Mesothelial cell of epicardium (in vitro differentiated cells): ENCODE data around the gene HNRNPK. TPM values are rescaled to one million over a fixed set of nuclear protein-coding genes. Genes with fewer than 3 reads are reported as not detected.

Experiments
- DNase-seq, 2 experiments: peaks; one replicate each; pipeline ENCODE4 v3.0.0; 2021; ENCODE audit warnings: low spot score in 2 of 2; ENCODE audit not compliant: unreplicated experiment in 2 of 2
- H3K27ac Mint-ChIP-seq: 2 replicates; pipeline ENCODE4 v1.8.0; 2021; ENCODE audit warnings: mixed read lengths
- H3K27me3 Mint-ChIP-seq: 2 replicates; pipeline ENCODE4 v1.8.0; 2021; ENCODE audit warnings: low read depth, mixed read lengths
- H3K36me3 Mint-ChIP-seq: 2 replicates; pipeline ENCODE4 v1.8.0; 2021; ENCODE audit warnings: mixed read lengths
- H3K4me1 Mint-ChIP-seq: 2 replicates; pipeline ENCODE4 v1.8.0; 2021; ENCODE audit warnings: mixed read lengths
- H3K4me3 Mint-ChIP-seq: 2 replicates; pipeline ENCODE4 v1.8.0; 2021; ENCODE audit warnings: mild to moderate bottlenecking, moderate library complexity, mixed read lengths
- H3K9me3 Mint-ChIP-seq: 2 replicates; pipeline ENCODE4 v1.8.0; 2021; ENCODE audit warnings: mixed read lengths
- total RNA-seq: library from RNA; stranded (reverse); gene quantifications from 3 replicates; pipeline ENCODE4 v1.2.1, GENCODE V29; 2021
- TF ChIP-seq, protein P1 (sequence below): fragments of 200-600 bp; sonication (generic); IDR thresholded peaks from one replicate; pipeline ENCODE4 v1.5.0; 2021; ENCODE audit warnings: antibody characterized with exemption; ENCODE audit not compliant: unreplicated experiment

Gene HNRNPK
- total RNA-seq, 1 donor from 2014 or later, result 672 TPM

DNA sequence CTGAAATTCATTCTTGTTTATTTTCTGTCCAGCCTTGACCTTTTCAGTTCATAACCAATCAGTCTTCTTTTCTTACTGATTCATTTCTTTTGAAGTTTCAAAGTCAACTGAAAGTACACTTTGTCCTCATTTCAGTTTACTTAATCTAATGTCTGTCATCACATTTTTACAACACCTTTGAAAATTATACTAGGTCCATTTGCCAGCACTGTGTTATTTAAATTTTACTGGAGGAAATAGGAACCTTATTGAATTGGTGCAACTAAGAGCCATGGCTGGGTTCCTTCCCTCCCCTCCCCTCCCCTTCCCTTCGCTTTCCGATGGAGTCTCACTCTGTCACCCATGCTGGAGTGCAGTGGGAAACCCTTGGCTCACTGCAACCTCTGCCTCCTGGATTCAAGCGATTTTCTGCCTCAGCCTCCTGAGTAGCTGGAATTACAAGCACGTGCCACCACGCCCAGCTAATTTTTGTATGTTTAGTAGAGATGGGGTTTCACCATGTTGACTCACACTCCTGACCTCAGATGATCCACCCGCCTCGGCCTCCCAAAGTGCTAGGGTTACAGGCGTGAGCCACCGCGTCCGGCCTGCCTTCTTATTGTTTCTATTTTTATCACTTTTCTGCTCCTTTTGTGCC, 6.9 kb upstream of the HNRNPK start:
- Mint-ChIP-seq H3K4me1 (peaks cover 18% of the 10 kb centered on the region), H3K4me3 (no peak overlapping the region), H3K9me3 (peaks cover 5% of the 10 kb centered on the region), H3K27ac (no peak overlapping the region), H3K36me3 (peaks cover 16% of the 10 kb centered on the region), H3K27me3 (no peaks in the 10 kb centered on the region)
- TF ChIP-seq, protein P1, sequence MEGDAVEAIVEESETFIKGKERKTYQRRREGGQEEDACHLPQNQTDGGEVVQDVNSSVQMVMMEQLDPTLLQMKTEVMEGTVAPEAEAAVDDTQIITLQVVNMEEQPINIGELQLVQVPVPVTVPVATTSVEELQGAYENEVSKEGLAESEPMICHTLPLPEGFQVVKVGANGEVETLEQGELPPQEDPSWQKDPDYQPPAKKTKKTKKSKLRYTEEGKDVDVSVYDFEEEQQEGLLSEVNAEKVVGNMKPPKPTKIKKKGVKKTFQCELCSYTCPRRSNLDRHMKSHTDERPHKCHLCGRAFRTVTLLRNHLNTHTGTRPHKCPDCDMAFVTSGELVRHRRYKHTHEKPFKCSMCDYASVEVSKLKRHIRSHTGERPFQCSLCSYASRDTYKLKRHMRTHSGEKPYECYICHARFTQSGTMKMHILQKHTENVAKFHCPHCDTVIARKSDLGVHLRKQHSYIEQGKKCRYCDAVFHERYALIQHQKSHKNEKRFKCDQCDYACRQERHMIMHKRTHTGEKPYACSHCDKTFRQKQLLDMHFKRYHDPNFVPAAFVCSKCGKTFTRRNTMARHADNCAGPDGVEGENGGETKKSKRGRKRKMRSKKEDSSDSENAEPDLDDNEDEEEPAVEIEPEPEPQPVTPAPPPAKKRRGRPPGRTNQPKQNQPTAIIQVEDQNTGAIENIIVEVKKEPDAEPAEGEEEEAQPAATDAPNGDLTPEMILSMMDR, result no peak
- DNase-seq, result no peak

GRCh38 chr9:83986195-83986594, 6.2 kb upstream of the HNRNPK start:
- Mint-ChIP-seq H3K27me3 (no peaks in the 10 kb centered on the region), H3K4me3 (no peak overlapping the region), H3K4me1 (peaks cover 24% of the 10 kb centered on the region), H3K36me3 (peaks cover 16% of the 10 kb centered on the region), H3K27ac (no peak overlapping the region), H3K9me3 (peaks cover 5% of the 10 kb centered on the region)
- no peak for DNase-seq
- TF ChIP-seq, protein P1, result no peak

DNA sequence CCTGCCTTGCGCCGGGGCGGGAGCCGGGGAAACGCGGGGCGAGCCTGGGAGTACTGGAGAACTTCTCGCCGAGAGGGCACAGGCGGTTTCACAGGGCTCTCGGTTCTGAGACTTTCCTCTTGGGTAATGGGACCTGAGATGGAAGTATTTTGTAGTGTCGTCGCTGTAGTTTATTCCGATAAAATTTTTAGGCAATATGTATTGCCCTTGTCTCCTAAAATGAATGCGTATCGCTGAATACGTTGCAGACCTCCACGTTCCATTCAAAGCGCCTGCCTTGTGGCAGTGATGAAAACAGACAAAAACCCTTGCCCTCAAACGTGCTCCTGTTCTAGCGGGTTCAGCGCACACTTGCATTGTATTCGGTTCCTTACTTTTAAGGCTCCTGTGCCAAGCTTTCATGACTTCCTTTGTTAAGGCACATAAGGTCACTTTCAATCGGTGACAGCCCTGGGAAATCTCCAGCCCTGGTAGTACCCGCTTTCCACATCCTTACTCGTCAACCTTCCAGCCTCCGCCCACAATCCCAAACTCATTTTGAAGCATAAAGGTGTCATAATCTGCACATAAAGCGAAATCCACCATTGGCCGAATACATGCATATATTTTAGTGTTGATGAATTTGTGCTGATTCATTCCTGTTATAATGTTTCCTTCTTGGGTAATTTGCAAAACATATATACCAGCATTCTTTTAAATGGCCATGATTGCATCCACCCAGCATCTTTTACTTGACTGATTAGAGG, 1.3 kb upstream of the HNRNPK start:
- Mint-ChIP-seq H3K4me1 (peaks cover 33% of the 10 kb centered on the region), H3K9me3 (no peaks in the 10 kb centered on the region), H3K36me3 (peaks cover 12% of the 10 kb centered on the region), H3K27me3 (no peaks in the 10 kb centered on the region), H3K27ac (peak overlapping the region; percentile 100), H3K4me3 (peak overlapping the region; percentile 92)
- TF ChIP-seq, protein P1, result no peak
- no peak for DNase-seq

- peaks cover 40% of the 10 kb centered on the region for H3K4me1 Mint-ChIP-seq
- H3K27ac Mint-ChIP-seq, result peak within 1 kb of the TSS; percentile 100
- peak within 1 kb of the TSS; percentile 92 for H3K4me3 Mint-ChIP-seq
- peak; percentile 99 for DNase-seq
- H3K27me3 Mint-ChIP-seq, result no peaks in the 10 kb centered on the region
- no peaks in the 10 kb centered on the region for H3K9me3 Mint-ChIP-seq
- TF ChIP-seq, protein P1, result no peak
- peaks cover 19% of the 10 kb centered on the region for H3K36me3 Mint-ChIP-seq
These were observed 545 bp upstream of the HNRNPK start, which contains the start of gene RMI1 for GRCh38 chr9:83980395-83981125. RMI1 (plus strand) TSS chr9:83980805; CDS start chr9:84000987, 20,182 bp downstream.

- H3K27ac Mint-ChIP-seq, result peak overlapping the region; percentile 100
These were observed 813 bp downstream of the HNRNPK start for GRCh38 chr9:83978992-83979811.

More at GRCh38 chr9:83978992-83979811, 813 bp downstream of the HNRNPK start:
- Mint-ChIP-seq H3K9me3 (no peaks in the 10 kb centered on the region), H3K36me3 (peaks cover 33% of the 10 kb centered on the region), H3K4me3 (peak overlapping the region; percentile 92), H3K27me3 (no peaks in the 10 kb centered on the region), H3K4me1 (peaks cover 52% of the 10 kb centered on the region)
- TF ChIP-seq, protein P1, result no peak
- DNase-seq, result peak; percentile 62 to 77
